Measurements from ENCODE around the gene KRTAP16-1.
"Not testable (repeated sequence)": the region's sequence is repeated elsewhere in the genome, so short reads cannot be mapped to it uniquely, and the experiment has no call there.

The KRTAP16-1 gene

GRCh38 chr17:41308918-41309359, at the start of gene KRTAP16-1:
Gene KRTAP16-1, minus strand, starts transcription at chr17:41309309. Its CDS starts 56 bp downstream, at chr17:41309253.
- no peak for DNase-seq

- DNase-seq: no peak
Measured at GRCh38 chr17:41354536-41354935, 45.4 kb upstream of the KRTAP16-1 start.

- no peak for DNase-seq
Measured at GRCh38 chr17:41352597-41353366, 43.7 kb upstream of the KRTAP16-1 start.

GRCh38 chr17:41351177-41351576, 42.1 kb upstream of the KRTAP16-1 start:
- DNase-seq: no peak

- DNase-seq: not testable (repeated sequence)
Measured at GRCh38 chr17:41350381-41350878, 41.3 kb upstream of the KRTAP16-1 start, which contains the start of gene KRT33A. Gene KRT33A, minus strand, starts transcription at chr17:41350828. Its CDS starts 61 bp downstream, at chr17:41350767.

GRCh38 chr17:41347869-41348760, 39.0 kb upstream of the KRTAP16-1 start:
- DNase-seq: no peak

GRCh38 chr17:41346421-41346820, 37.3 kb upstream of the KRTAP16-1 start:
- not testable (repeated sequence) for DNase-seq

GRCh38 chr17:41345992-41346391, 36.9 kb upstream of the KRTAP16-1 start:
- no peak for DNase-seq

- no peak for DNase-seq
Measured at GRCh38 chr17:41343029-41343428, 33.9 kb upstream of the KRTAP16-1 start.

GRCh38 chr17:41340934-41341861, 32.1 kb upstream of the KRTAP16-1 start:
- no peak for DNase-seq

- no peak for DNase-seq
Measured at GRCh38 chr17:41340494-41340893, 31.4 kb upstream of the KRTAP16-1 start.

- DNase-seq: no peak
Measured at GRCh38 chr17:41339571-41340172, 30.6 kb upstream of the KRTAP16-1 start.

- DNase-seq: no peak
Measured at GRCh38 chr17:41338961-41339485, 29.9 kb upstream of the KRTAP16-1 start.

GRCh38 chr17:41335747-41336146, 26.6 kb upstream of the KRTAP16-1 start:
- no peak for DNase-seq

- peak; percentile 60 for DNase-seq
Measured at GRCh38 chr17:41334385-41335305, 25.5 kb upstream of the KRTAP16-1 start.

- no peak for DNase-seq
Measured at GRCh38 chr17:41333836-41334235, 24.7 kb upstream of the KRTAP16-1 start.

- no peak for DNase-seq
Measured at GRCh38 chr17:41333098-41333497, 24.0 kb upstream of the KRTAP16-1 start.

GRCh38 chr17:41332239-41332638, 23.1 kb upstream of the KRTAP16-1 start:
- no peak for DNase-seq

- DNase-seq: no peak
Measured at GRCh38 chr17:41331606-41332005, 22.5 kb upstream of the KRTAP16-1 start.

- DNase-seq: peak; percentile 22
Measured at GRCh38 chr17:41329279-41329948, 20.3 kb upstream of the KRTAP16-1 start.

Data from NCI-H82 (cell line).